HG02885 (cell line): ENCODE data around the gene SIDT2.
"Not testable (repeated sequence)": the region's sequence is repeated elsewhere in the genome, so short reads cannot be mapped to it uniquely, and the experiment has no call there.

Experiments used
- ATAC-seq: cut with Tn5 transposase; IDR thresholded peaks from one replicate; pipeline ENCODE4 v1.9.1; 2021; ENCODE audit warnings: mild to moderate bottlenecking; ENCODE audit not compliant: unreplicated experiment, poor library complexity

The SIDT2 gene

DNA sequence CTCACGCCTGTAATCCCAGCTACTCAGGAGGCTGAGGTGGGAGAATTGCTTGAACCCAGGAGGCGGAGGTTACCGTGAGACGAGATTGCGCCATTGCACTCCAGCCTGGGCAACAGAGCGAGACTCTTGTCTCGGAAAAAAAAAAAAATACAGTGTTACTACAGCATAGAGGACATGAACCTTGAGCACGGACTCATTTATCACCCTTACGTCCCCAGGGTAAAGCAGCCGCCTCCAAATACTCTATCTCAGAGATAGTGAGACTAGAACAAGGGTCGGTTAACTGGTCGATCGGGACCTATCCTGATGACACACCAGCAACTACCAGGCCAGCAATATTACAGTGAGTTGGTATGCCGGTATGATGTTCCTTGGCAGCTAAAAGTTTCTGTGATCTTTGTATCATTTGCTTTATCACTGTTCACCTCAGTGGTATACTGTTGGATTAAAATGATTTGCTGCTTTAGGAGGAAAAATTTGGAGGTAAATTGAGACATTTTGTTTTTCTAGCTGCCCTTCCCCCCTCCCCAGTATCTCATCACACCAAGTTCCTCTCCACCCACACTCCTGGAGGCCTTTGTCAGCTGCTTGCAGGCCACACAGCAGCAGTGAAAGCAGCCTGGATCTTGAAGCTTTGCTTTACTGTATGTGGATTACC is 7.0 kb upstream of the SIDT2 start:
- ATAC-seq = no peak

DNA sequence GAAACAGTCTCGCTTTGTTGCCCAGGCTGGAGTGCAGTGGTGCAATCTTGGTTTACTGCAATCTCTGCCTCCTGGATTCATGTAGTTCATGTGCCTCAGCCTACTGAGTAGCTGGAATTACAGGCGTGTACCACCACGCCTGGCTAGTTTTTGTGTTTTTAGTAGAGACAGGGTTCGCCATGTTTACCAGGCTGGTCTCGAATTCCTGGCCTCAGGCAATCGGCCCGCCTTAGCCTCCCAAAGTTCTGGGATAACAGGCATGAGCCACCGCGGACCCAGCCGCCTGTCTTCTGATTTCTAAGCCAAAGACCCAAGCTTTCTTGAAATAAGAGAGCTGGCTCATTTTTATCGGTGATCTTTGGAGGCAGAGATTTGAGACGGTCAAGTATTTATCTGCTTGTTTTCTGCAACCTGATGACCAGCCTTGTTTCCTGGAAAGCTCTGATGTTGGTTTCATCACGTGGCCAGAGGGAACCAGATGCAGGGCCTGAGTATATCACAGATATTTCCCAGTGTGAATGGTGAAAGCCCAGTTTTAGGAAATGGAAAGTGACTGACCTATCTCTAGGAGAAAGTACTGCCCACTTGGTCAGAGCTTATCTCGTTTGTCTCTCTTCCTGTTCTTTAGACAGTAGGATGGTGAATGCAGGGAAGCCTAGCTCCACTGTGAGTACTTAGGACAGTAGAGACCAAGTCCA is 5.7 kb upstream of the SIDT2 start:
- ATAC-seq = no peak

DNA sequence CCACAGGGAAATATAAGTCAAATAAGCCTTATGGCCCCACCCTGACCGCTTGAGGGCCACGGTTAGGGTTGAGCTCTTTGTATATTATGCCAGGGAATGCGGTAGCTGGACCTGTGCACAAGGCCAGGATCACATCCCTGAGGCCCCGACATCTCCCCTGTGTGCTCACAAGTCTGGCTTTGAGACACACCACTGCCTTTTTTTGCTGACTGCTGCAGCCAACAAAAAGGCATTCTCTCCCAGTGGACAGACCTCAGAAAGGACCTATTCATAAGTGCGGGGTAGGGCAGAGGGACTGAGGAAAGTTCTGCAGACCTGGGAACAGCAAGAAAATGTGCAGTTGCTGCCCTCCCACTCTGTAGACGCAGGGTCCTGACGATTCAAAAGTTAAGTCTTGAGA is 3.4 kb upstream of the SIDT2 start:
- ATAC-seq = no peak

DNA sequence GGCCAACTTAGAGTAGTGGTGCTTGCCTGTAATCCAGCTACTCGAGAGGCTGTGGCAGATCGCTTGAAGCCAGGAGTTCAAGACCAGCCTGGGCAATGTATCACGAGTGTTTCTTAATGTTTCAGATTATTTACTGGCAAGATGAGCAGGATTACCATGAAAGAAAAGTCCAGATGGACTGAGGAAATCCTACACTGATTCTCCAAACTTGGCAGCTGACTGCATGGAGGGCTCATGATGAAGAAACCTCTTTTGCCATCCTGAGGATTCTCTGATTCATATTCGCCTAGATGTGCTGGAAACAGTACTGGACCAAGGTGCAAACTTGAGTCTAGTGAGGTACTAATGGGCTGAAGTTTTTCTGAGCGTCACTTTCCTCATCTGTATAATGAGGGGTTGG is 2.8 kb upstream of the SIDT2 start:
- ATAC-seq = no peak

DNA sequence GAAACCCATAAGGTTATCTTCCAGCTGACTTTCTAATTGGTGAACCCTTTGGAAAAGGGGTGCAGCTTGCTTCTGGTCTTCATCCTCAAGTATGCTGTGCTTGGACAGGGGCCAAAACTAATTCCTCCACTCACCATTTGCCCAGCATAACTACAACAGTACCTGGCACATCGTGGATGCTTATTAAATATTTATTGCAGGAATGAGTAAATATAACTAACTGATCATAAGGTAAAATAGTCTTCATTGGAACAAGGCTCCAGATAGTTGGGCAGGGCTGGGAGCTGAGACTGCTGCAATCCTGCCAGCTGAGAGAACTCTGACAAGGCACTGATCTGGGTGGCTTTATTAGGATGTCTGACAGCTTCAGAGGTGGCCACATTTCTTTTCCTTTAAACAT is 2.4 kb upstream of the SIDT2 start:
- no peak for ATAC-seq

DNA sequence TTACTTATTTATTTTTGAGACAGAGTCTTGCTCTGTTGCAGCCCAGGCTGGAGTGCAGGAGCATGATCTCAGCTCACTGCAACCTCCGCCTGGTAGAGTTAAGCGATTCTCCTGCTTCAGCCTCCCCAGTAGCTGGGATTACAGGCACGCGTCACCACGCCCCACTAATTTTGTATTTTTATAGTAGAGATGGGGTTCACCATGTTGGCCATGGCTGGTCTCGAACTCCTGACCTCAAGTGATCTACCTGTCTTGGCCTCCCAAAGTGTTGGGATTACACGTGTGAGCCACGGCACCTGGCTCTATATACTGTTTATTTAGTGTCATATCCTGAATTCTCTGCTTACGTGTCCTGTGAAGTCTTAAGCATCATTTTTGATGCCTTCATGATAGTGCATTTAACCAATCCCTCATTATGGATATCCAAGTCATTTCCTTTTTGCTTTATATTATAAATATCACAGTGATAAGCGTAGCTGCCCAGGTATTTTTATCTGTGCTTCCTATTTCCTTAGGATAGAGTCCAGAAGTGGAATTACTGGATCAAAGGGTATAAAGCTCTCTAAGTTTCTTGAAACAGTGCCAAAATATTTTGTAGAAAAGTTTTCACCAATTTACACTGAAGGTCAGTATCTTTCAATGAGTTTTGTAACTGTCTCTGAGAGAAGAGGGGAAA is 871 bp upstream of the SIDT2 start:
- no peak for ATAC-seq

DNA sequence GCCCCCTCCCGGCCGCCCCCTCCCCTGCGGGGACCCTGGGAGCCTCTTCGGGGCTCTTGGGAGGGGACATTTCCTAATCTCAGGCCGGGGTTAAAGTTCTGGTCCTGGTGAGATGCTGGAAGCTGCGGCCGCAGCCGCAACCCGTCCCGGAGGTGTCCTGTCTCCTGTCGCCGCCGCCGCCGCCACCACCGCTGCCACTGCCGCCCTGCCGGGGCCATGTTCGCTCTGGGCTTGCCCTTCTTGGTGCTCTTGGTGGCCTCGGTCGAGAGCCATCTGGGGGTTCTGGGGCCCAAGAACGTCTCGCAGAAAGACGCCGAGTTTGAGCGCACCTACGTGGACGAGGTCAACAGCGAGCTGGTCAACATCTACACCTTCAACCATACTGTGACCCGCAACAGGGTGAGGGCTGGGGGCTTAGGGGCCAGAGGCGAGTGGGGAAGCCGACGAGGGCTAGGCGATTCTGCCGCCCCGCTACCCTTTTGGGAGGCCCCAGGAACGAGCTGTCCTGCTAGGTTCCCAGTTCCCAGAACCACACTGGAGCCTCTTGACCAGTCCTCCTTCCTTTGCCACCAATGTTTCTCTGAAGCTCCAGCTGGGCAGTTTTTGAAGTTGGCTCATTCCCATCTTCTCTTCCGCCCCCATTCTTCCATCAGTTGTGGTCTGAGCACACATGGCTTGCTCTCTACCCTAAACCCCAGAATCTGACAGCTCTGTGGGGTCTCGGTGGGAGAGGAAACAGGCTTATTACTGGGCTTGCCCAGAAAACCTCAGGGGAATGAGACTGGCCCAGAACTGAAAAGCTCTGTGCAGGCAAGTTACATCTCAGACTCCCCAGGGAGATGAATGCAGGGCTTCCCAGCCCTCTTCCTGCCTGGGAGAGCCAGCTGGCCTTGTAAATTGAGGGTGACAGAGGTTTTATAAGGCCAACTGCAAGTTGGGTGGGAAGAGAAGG is 781 bp downstream of the SIDT2 start:
- peak; percentile 30 for ATAC-seq

DNA sequence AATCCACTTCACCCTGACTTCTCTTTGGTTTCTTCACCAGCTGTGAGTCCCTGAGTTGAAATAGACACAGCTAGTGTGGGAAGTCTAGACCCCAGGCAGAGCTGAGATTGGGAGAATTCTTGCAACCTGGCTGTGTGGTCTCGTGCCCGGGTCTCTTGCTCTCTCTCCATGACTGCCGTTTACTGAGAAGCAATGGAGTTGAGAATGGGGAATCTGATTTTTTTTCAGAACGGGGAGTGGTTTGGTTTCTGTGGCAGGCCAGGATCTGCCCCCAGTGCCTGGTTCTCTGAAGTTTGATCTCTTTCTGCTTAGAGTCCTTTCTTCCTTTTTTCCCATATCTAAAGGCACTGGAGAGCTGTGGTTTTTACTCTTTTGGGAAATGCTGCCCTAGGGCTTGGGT is 1.5 kb downstream of the SIDT2 start:
- no peak for ATAC-seq

DNA sequence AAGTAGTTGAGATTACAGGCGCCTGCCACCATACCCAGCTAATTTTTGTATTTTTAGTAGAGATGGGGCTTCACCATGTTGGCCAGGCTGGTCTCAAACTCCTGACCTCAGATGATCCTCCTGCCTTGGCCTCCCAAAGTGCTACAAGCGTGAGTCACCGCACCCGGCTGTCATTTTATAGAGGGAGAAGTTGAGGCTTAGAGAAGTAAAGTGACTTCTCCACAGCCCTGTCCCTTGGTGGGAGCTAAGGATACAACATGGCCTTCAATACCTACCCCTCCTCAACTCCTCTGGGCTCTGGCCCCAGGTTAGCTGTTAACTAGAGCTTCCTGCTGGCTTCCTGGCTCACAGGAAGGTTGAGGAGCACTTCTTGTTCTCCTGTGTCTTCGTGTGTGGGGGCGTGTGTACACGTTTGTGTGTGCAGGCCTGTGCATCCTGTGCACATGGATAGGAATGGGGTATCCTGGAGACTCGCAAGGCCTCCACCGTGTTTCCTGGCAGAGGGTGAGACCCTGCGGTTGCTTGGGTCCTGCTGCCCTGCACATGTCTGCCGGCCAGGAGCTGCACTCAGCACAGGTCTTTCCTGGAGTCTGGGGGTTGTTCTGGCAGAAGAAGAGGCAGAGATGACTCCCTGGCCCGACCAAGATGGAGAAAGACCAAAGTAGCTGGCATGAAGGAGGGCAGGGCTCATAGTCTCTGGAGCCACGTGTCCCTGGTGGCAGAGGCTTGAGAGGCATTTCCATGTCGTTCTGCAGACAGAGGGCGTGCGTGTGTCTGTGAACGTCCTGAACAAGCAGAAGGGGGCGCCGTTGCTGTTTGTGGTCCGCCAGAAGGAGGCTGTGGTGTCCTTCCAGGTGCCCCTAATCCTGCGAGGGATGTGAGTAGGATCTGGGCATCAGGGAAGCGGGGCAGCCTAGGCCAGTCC is 2.4 kb downstream of the SIDT2 start:
- ATAC-seq = peak; percentile 29

DNA sequence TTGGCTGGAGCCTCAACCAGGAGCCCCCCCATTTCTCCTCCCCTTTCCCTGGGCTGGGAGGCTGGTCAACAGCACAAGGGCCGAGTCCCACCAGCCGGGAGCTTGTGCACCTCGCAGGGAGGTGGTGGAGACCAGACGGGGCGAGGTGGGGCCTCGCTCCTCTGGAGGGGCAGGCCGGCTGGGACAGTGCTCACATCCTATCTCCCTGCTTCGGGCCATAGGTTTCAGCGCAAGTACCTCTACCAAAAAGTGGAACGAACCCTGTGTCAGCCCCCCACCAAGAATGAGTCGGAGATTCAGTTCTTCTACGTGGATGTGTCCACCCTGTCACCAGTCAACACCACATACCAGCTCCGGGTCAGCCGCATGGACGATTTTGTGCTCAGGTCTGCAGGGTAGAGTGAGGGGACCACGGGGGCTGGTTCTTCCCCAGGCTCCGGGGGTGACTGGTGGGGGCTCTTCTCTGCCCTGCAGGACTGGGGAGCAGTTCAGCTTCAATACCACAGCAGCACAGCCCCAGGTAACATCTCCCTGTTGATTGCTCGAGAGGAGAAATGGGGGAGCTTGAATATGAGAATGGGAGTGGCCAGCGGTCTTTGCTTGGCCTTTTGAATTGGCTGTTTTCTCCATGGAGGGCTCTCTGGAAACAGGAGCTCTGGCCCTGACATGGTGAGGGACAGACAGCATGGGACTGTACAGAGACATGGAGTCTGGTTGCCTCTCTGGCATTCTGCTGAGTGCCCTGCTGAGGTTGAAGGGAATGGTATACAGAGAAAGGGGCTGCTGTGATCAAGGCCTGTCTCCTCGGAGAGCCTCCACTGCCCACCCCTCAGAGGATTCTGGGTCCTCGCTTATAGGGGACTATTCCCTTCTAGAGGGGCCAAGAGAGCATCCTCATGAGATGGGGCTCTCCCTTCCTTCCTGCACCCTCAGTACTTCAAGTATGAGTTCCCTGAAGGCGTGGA is 3.3 kb downstream of the SIDT2 start:
- ATAC-seq = no peak

DNA sequence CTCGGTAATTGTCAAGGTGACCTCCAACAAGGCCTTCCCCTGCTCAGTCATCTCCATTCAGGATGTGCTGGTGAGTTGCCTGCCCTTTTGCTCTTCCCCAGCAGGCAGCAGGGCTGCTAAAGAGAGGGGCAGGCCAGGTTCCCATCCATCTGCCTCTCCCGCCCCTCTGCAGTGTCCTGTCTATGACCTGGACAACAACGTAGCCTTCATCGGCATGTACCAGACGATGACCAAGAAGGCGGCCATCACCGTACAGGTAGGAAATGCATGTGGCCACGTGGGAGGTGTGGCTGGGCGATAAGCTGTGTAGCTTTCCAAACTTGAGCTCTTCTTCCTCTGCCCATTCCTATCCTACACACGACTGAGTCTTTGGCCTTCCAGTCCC is 4.0 kb downstream of the SIDT2 start:
- no peak for ATAC-seq

DNA sequence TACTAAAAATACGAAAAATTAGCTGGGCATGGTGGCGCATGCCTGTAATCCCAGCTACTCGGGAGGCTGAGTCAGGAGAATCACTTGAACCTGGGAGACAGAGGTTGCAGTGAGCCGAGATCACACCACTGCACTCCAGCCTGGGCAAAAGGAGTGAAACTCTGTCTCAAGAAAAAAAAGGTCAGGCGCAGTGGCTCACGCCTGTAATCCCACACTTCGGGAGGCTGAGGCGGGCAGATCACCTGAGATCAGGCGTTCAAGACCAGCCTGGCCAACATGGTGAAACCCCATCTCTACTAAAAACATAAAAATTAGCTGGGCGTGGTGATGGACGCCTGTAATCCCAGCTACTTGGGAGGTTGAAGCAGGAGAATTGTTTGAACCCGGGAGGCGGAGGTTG is 4.6 kb downstream of the SIDT2 start:
- not testable (repeated sequence) for ATAC-seq

DNA sequence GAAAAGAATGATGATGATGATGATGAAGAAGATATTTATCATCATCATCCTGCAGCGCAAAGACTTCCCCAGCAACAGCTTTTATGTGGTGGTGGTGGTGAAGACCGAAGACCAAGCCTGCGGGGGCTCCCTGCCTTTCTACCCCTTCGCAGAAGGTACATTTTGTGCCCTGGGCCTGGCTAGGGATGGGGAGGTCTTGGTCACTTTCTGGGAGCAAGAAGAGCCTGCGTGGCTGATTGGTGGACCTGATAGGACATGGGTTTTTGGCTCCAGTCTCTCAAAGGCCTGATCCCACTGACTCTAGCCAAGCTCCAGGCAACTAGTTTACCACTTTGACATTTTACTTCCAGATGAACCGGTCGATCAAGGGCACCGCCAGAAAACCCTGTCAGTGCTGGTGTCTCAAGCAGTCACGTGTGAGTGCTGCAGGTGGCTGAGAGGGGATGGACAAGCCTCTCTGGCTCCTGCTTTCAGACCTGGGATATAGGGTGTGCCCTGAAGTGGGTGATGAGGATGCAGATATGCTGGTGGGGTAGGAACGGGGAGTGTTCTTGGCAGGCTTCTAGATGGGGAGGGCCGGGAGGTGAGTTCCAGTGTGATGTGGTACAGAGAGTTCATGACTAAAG is 5.3 kb downstream of the SIDT2 start:
- no peak for ATAC-seq

DNA sequence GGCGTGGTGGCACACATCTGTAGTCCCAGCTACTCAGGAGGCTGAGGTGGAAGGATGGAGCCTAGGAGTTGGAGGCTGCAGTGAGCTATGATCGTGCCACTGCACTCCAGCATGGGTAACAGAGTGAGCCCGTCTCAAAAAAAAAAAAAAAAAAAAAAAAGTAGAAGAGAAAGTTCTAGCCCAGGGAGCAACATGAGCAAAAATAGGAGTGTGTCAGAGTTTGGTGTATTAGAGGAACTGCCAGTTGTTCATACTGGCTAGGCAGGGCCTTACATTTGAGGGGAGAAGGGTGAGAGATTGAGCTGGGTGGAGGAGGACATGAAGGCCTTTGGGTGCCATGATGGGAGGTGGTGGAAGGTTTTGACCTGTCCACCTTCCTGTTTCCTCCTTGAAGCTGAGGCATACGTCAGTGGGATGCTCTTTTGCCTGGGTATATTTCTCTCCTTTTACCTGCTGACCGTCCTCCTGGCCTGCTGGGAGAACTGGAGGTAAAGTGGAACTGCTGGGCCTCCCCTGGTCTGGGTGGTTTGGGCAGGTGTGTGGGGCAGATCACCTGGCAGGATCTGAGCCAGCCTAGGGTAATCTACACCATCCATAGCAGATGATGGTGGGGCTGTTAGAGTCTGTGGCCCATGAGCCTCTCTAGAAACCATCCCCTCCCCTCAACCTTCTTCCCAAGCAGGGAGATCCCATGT is 7.3 kb downstream of the SIDT2 start:
- ATAC-seq = peak; percentile 48

DNA sequence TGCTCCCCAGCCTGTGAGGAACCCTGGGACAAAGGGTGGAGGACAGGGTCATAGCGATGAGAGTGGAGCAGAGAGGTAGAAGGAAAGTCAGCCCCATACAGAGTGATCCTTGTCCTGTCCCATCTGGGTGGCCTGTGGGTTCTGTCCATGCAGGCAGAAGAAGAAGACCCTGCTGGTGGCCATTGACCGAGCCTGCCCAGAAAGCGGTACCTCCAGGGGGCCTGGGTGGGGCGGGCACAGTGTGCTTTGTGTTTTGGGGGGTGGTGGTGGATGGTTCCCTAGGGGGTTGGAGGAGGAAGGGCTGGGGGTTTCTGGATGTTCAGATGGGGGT is 7.9 kb downstream of the SIDT2 start:
- ATAC-seq = no peak

DNA sequence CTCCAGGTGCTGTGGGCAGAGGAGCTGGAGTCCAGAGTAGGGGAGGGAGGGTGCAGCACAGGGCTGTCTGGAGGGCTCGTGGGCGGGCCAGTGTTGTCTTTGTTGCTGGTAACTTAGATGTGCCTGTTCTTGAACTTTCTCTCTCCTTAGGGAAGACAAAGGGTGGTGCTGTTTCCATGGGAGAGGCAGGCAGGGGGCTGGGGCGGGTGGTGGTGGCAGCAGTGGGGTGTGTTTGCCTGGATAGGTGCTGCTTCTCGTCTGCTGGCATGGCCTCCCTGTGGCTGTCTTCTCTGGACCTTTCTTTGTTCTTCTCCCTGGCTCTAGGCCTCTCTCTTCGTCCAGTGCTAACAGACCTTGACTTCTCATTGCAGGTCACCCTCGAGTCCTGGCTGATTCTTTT is 8.5 kb downstream of the SIDT2 start:
- ATAC-seq = no peak

DNA sequence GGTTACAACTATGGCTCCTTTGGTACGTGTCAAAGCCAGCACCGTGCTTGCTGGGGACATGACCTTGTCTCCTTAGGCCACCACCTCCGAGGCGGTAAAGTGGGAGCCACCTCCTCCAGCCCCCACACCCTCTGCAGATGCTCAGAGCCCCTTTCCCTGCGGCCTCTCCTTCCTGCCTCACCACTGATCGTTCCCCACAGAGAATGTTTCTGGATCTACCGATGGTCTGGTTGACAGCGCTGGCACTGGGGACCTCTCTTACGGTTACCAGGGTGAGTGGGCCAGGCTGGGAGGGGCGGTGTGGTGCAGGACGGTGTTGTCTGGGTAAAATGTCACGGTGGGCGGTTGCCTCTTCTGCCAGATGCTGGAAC is 8.9 kb downstream of the SIDT2 start:
- ATAC-seq = no peak
